Coronary artery (tissue), 2 donors: ENCODE data around the gene FYN.
"Not testable (repeated sequence)": the region's sequence is repeated elsewhere in the genome, so short reads cannot be mapped to it uniquely, and the experiment has no call there.

Source experiments
- DNase-seq: peaks from one replicate; pipeline ENCODE4 v3.0.0-alpha.2; 2017; ENCODE audit warnings: low spot score
- H3K27ac ChIP-seq, 2 donors: fragments of 200-600 bp; sonication (generic); one replicate each; pipeline ENCODE4 v1.5.1; 2016 to 2019
- H3K4me3 ChIP-seq: fragments of 200-600 bp; sonication (generic); 2 replicates; pipeline ENCODE4 v1.5.1; 2016; ENCODE audit warnings: mild to moderate bottlenecking, moderate library complexity
- TF ChIP-seq, protein P1 (sequence below): fragments of 200-600 bp; sonication (generic); IDR thresholded peaks from one replicate; pipeline ENCODE4 v1.5.1; 2019; ENCODE audit warnings: antibody characterized with exemption

FYN gene

GRCh38 chr6:111646034-111646433, 227.2 kb downstream of the FYN start:
- DNase-seq: no peak
- H3K4me3 ChIP-seq: no peak overlapping the region
- H3K27ac ChIP-seq: no peak overlapping the region
- TF ChIP-seq, protein P1, sequence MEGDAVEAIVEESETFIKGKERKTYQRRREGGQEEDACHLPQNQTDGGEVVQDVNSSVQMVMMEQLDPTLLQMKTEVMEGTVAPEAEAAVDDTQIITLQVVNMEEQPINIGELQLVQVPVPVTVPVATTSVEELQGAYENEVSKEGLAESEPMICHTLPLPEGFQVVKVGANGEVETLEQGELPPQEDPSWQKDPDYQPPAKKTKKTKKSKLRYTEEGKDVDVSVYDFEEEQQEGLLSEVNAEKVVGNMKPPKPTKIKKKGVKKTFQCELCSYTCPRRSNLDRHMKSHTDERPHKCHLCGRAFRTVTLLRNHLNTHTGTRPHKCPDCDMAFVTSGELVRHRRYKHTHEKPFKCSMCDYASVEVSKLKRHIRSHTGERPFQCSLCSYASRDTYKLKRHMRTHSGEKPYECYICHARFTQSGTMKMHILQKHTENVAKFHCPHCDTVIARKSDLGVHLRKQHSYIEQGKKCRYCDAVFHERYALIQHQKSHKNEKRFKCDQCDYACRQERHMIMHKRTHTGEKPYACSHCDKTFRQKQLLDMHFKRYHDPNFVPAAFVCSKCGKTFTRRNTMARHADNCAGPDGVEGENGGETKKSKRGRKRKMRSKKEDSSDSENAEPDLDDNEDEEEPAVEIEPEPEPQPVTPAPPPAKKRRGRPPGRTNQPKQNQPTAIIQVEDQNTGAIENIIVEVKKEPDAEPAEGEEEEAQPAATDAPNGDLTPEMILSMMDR: no peak

DNA sequence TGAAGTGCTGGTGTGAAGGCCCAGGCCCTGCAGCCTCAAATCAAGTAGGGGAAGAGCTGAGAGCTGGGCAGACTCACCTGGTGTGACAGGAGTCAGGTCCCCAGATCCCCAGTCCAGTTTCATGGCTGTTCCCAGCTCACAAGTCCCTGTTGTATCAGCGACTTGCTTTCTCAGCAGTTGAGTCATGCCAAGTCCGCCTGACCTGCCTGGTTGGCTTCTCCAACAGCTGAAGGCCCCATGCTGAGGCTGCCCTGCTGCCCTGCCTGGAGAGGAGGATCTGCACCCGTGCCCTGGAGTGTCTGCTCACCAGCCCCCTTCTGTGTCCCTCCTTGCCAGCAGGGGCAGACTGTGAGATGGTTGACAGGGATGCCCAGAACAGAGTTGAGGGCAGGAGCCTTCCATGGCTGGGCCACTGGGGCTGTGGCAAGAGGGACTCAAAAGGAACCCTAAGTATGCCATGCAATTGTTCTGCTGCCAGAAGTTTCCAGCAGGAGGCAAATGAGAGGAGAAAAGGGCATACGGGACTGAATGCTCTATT, 228.3 kb downstream of the FYN start:
- no peak overlapping the region for H3K4me3 ChIP-seq
- TF ChIP-seq, protein P1: no peak
- no peak for DNase-seq
- H3K27ac ChIP-seq: no peak overlapping the region

GRCh38 chr6:111642463-111643158, 230.6 kb downstream of the FYN start:
- H3K4me3 ChIP-seq: no peak overlapping the region
- no peak for DNase-seq
- TF ChIP-seq, protein P1: peak; percentile 26
- no peak overlapping the region for H3K27ac ChIP-seq

DNA sequence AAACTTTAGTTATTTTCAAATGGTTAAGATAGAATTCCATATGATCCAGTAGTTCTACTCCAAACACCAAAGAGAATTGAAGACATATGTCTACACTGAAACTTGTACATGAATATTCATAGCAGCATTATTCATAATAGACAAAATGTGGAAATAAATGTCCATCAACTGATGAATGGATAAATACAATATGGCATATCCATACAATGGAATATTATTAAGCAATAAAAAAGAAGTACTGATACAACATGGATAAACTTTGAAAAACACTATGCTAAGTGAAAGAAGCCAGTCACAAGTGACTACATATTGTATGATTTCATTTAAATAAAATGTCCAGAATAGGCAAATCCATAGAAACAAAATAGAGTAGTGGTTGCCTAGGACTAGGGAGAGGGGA, 234.0 kb downstream of the FYN start:
- no peak for DNase-seq
- Histone ChIP-seq H3K27ac (no peak overlapping the region), H3K4me3 (no peak overlapping the region)
- TF ChIP-seq, protein P1: no peak

GRCh38 chr6:111634981-111635380, 238.3 kb downstream of the FYN start:
- not testable (repeated sequence) for H3K27ac ChIP-seq, DNase-seq, H3K4me3 ChIP-seq

GRCh38 chr6:111633822-111634221, 239.4 kb downstream of the FYN start:
- TF ChIP-seq, protein P1: no peak
- no peak overlapping the region for H3K4me3 ChIP-seq
- H3K27ac ChIP-seq: no peak overlapping the region
- DNase-seq: no peak

DNA sequence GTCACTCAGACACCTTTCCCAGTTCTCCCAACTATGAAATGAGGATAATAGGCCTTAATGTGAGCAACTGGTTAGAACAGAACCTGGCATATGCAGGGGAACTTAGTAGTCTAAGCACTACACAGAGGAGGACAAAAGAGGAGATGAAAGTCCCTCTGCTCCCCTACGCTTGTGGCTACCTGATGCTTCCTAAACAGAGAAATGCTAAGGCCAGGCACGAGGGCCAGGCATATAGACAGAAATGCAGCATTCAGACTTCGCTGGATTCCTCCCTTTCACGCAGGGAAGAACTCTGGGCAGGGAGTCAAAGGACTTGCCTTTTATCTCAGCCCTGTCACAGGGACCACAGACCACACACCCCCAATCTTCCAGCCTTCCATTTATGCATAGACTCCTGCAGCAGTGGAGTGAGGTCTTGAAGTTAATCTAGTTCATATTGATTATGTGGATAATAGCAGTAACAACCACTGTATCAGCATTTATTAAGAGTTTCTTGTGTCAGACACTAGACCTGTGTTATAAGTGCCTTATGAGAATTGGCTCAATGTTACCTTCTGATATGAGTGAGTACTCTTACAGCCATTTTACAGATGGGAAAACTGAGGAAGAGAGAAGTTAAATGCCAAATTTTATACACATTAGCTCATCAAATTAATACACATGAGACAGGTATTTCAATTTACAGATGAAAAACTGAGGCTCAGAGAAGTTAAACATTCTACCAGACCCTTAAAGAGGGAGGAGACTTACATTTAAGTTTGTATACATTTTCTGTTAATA, 240.6 kb downstream of the FYN start:
- Histone ChIP-seq H3K4me3 (no peak overlapping the region), H3K27ac (no peak overlapping the region)
- TF ChIP-seq, protein P1: no peak
- no peak for DNase-seq
